Loucy (cell line): ENCODE measurements around the gene FAXC.

Experiments
- H2AFZ ChIP-seq: fragments of 200-600 bp; sonication (generic); 2 replicates; pipeline ENCODE4 v1.6.0; 2016; ENCODE audit warnings: antibody characterized with exemption, mild to moderate bottlenecking, low read length, moderate library complexity
- H3F3A ChIP-seq: fragments of 200-600 bp; 2 replicates; pipeline ENCODE4 v1.6.0; 2016; ENCODE audit warnings: antibody characterized with exemption, low read depth, mild to moderate bottlenecking
- H3K27me3 ChIP-seq: fragments of 200-600 bp; sonication (generic); 2 replicates; pipeline ENCODE4 v1.6.1; 2014; ENCODE audit warnings: low read length, mild to moderate bottlenecking; ENCODE audit not compliant: insufficient read depth, poor library complexity, severe bottlenecking
- H3K36me3 ChIP-seq: fragments of 200-600 bp; sonication (generic); 2 replicates; pipeline ENCODE4 v1.6.1; 2016; ENCODE audit warnings: low read length; ENCODE audit not compliant: insufficient read depth
- H3K4me1 ChIP-seq: fragments of 200-600 bp; sonication (generic); 2 replicates; pipeline ENCODE4 v1.5.1; 2014; ENCODE audit warnings: low read length, mild to moderate bottlenecking; ENCODE audit not compliant: insufficient read depth, poor library complexity, severe bottlenecking
- H3K4me2 ChIP-seq: fragments of 200-600 bp; sonication (generic); 2 replicates; pipeline ENCODE4 v1.6.0; 2014; ENCODE audit warnings: antibody characterized with exemption, low read length, low read depth, mild to moderate bottlenecking; ENCODE audit not compliant: poor library complexity, severe bottlenecking
- H3K4me3 ChIP-seq: fragments of 200-600 bp; sonication (generic); 2 replicates; pipeline ENCODE4 v1.5.1; 2014; ENCODE audit warnings: low read length, mild to moderate bottlenecking, mixed read lengths; ENCODE audit not compliant: poor library complexity, severe bottlenecking
- H3K79me2 ChIP-seq: fragments of 200-600 bp; sonication (generic); 2 replicates; pipeline ENCODE4 v1.6.1; 2014; ENCODE audit warnings: low read length; ENCODE audit not compliant: insufficient read depth
- H3K9ac ChIP-seq: fragments of 200-600 bp; sonication (generic); 2 replicates; pipeline ENCODE4 v1.6.0; 2014; ENCODE audit warnings: mild to moderate bottlenecking, low read depth, low read length, moderate library complexity; ENCODE audit not compliant: poor library complexity, severe bottlenecking
- H3K9me2 ChIP-seq: fragments of 200-600 bp; sonication (generic); replicated peaks from 2 replicates; pipeline ENCODE4 v1.6.1; 2016; ENCODE audit warnings: low read depth, low read length, mixed read lengths
- H3K9me3 ChIP-seq: fragments of 200-600 bp; sonication (generic); 2 replicates; pipeline ENCODE4 v1.6.1; 2014; ENCODE audit warnings: mild to moderate bottlenecking, antibody characterized with exemption, low read length, low read depth; ENCODE audit not compliant: insufficient read depth
- H4K20me1 ChIP-seq: fragments of 200-600 bp; sonication (generic); 2 replicates; pipeline ENCODE4 v1.6.0; 2014; ENCODE audit warnings: antibody characterized with exemption, low read length, mild to moderate bottlenecking; ENCODE audit not compliant: insufficient read depth, poor library complexity, severe bottlenecking
- CTCF ChIP-seq: fragments of 200-600 bp; sonication (generic); conservative IDR thresholded peaks from 2 replicates; pipeline ENCODE4 v1.5.1; 2014; ENCODE audit warnings: mild to moderate bottlenecking, antibody characterized with exemption, low read length
- EZH2phosphoT487 ChIP-seq: fragments of 200-600 bp; IDR thresholded peaks from 2 replicates; pipeline ENCODE4 v1.6.1; 2018; ENCODE audit warnings: antibody characterized with exemption, mild to moderate bottlenecking, moderate library complexity, borderline replicate concordance

Gene FAXC

GRCh38 chr6:99346595-99346994, 2.9 kb downstream of the FAXC start:
- Histone ChIP-seq H3K27me3 (no peaks in the 10 kb centered on the region), H3K4me2 (no peak overlapping the region), H2AFZ (no peak overlapping the region), H3F3A (no peaks in the 10 kb centered on the region), H3K9me3 (no peaks in the 10 kb centered on the region), H4K20me1 (no peaks in the 10 kb centered on the region), H3K9ac (no peak overlapping the region), H3K4me3 (no peak overlapping the region), H3K9me2 (no peaks in the 10 kb centered on the region), H3K4me1 (no peaks in the 10 kb centered on the region), H3K79me2 (no peaks in the 10 kb centered on the region), H3K36me3 (no peaks in the 10 kb centered on the region)
- no peak for TF ChIP-seq EZH2phosphoT487
- no peak for TF ChIP-seq CTCF

- Histone ChIP-seq H3K9me3 (no peaks in the 10 kb centered on the region), H3K36me3 (no peaks in the 10 kb centered on the region), H3K4me3 (no peak overlapping the region), H3K4me1 (no peaks in the 10 kb centered on the region), H3K27me3 (no peaks in the 10 kb centered on the region), H4K20me1 (no peaks in the 10 kb centered on the region), H3K79me2 (no peaks in the 10 kb centered on the region), H3K9ac (no peak overlapping the region), H2AFZ (no peak overlapping the region), H3F3A (no peaks in the 10 kb centered on the region), H3K4me2 (no peak overlapping the region), H3K9me2 (no peaks in the 10 kb centered on the region)
- TF ChIP-seq CTCF: no peak
- TF ChIP-seq EZH2phosphoT487: no peak
Observed at GRCh38 chr6:99345164-99345563, 4.3 kb downstream of the FAXC start.

- H3K4me1 ChIP-seq: no peaks in the 10 kb centered on the region
- H3K9ac ChIP-seq: no peak overlapping the region
- H3K9me3 ChIP-seq: no peaks in the 10 kb centered on the region
- no peak overlapping the region for H2AFZ ChIP-seq
- H3K36me3 ChIP-seq: no peaks in the 10 kb centered on the region
- H3K4me2 ChIP-seq: no peak overlapping the region
- no peaks in the 10 kb centered on the region for H3K79me2 ChIP-seq
- H3K27me3 ChIP-seq: no peaks in the 10 kb centered on the region
- H3K9me2 ChIP-seq: no peaks in the 10 kb centered on the region
- no peak overlapping the region for H3K4me3 ChIP-seq
- H4K20me1 ChIP-seq: no peaks in the 10 kb centered on the region
- TF ChIP-seq EZH2phosphoT487 (no peak), CTCF (no peak)
- H3F3A ChIP-seq: no peaks in the 10 kb centered on the region
Observed at GRCh38 chr6:99344289-99344688, 5.2 kb downstream of the FAXC start.
